Mesothelial cell of epicardium (in vitro differentiated cells): ENCODE measurements around the gene AFF2. TPM values are rescaled to one million over a fixed set of nuclear protein-coding genes. Genes with fewer than 3 reads are reported as not detected.

Experiments
- DNase-seq, 2 experiments: peaks; one replicate each; pipeline ENCODE4 v3.0.0; 2021; ENCODE audit warnings: low spot score in 2 of 2; ENCODE audit not compliant: unreplicated experiment in 2 of 2
- H3K27ac Mint-ChIP-seq: 2 replicates; pipeline ENCODE4 v1.8.0; 2021; ENCODE audit warnings: mixed read lengths
- H3K27me3 Mint-ChIP-seq: 2 replicates; pipeline ENCODE4 v1.8.0; 2021; ENCODE audit warnings: low read depth, mixed read lengths
- H3K36me3 Mint-ChIP-seq: 2 replicates; pipeline ENCODE4 v1.8.0; 2021; ENCODE audit warnings: mixed read lengths
- H3K4me1 Mint-ChIP-seq: 2 replicates; pipeline ENCODE4 v1.8.0; 2021; ENCODE audit warnings: mixed read lengths
- H3K4me3 Mint-ChIP-seq: 2 replicates; pipeline ENCODE4 v1.8.0; 2021; ENCODE audit warnings: mild to moderate bottlenecking, moderate library complexity, mixed read lengths
- H3K9me3 Mint-ChIP-seq: 2 replicates; pipeline ENCODE4 v1.8.0; 2021; ENCODE audit warnings: mixed read lengths
- total RNA-seq: library from RNA; stranded (reverse); gene quantifications from 3 replicates; pipeline ENCODE4 v1.2.1, GENCODE V29; 2021
- TF ChIP-seq, protein P1 (sequence below): fragments of 200-600 bp; sonication (generic); IDR thresholded peaks from one replicate; pipeline ENCODE4 v1.5.0; 2021; ENCODE audit warnings: antibody characterized with exemption; ENCODE audit not compliant: unreplicated experiment

AFF2 gene
- total RNA-seq, 1 donor from 2014 or later: 5.8 TPM

DNA sequence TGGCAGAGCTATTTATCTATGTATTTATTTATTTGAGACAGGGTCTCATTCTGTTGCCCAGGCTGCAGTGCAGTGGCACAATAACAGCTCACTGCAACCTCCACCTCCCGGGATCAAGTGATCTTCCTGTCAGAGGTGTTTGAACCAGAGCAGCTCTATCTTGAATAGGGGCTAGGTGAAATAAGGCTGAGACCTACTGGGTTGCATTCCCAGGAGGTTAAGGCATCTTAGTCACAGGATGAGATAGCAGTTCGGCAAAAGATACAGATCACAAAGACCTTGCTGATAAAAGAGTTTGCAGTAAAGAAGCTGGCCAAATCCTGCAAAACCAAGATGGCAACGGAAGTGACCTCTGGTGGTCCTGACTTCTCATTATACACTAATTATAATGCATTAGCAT, 501.9 kb downstream of the AFF2 start:
- H3K9me3 Mint-ChIP-seq: peaks cover 10% of the 10 kb centered on the region
- DNase-seq: no peak
- H3K27ac Mint-ChIP-seq: no peak overlapping the region
- TF ChIP-seq, protein P1, sequence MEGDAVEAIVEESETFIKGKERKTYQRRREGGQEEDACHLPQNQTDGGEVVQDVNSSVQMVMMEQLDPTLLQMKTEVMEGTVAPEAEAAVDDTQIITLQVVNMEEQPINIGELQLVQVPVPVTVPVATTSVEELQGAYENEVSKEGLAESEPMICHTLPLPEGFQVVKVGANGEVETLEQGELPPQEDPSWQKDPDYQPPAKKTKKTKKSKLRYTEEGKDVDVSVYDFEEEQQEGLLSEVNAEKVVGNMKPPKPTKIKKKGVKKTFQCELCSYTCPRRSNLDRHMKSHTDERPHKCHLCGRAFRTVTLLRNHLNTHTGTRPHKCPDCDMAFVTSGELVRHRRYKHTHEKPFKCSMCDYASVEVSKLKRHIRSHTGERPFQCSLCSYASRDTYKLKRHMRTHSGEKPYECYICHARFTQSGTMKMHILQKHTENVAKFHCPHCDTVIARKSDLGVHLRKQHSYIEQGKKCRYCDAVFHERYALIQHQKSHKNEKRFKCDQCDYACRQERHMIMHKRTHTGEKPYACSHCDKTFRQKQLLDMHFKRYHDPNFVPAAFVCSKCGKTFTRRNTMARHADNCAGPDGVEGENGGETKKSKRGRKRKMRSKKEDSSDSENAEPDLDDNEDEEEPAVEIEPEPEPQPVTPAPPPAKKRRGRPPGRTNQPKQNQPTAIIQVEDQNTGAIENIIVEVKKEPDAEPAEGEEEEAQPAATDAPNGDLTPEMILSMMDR: no peak
- H3K4me1 Mint-ChIP-seq: no peaks in the 10 kb centered on the region
- H3K4me3 Mint-ChIP-seq: no peak overlapping the region
- H3K36me3 Mint-ChIP-seq: no peaks in the 10 kb centered on the region
- peaks cover 3% of the 10 kb centered on the region for H3K27me3 Mint-ChIP-seq

DNA sequence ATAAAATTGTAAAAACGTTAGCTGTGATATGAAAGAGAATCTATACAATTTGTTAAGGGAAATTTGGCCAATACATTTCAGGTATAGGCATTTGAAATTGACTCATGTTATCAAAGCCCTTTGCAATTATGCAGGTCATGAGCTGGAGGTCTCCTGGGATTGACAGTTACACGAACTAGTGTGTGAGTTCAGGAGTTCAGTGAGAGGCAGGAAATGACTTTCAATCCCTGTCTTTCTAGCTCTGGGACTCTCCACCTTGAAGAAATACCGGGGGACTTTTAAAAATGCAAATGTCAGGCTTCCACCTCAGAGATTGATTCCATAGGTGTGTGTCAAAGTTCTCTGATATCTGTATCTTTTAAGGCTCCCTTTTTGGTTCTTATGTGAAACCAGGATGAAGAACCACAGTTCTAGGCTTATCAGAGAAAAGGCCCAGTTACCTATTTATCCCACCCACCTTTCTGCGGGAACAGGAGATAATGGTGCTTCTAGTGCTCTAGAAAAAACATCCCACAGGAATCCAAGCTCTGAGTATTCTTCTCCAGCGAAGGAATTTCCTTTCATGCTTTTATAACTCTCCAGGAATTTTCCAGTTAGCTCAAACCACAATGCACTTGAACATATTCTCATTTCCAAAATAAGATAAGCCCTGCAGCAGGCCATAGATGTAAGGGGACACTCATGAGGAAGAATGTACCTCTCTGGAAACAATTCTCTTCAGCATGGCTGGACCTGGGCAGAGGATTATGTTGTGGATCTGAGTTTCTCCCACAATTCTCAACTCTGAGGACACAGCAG, 503.6 kb downstream of the AFF2 start:
- H3K36me3 Mint-ChIP-seq: no peaks in the 10 kb centered on the region
- peaks cover 11% of the 10 kb centered on the region for H3K9me3 Mint-ChIP-seq
- H3K4me3 Mint-ChIP-seq: no peak overlapping the region
- no peaks in the 10 kb centered on the region for H3K4me1 Mint-ChIP-seq
- no peak overlapping the region for H3K27ac Mint-ChIP-seq
- DNase-seq: no peak
- H3K27me3 Mint-ChIP-seq: peaks cover 3% of the 10 kb centered on the region
- TF ChIP-seq, protein P1: no peak

DNA sequence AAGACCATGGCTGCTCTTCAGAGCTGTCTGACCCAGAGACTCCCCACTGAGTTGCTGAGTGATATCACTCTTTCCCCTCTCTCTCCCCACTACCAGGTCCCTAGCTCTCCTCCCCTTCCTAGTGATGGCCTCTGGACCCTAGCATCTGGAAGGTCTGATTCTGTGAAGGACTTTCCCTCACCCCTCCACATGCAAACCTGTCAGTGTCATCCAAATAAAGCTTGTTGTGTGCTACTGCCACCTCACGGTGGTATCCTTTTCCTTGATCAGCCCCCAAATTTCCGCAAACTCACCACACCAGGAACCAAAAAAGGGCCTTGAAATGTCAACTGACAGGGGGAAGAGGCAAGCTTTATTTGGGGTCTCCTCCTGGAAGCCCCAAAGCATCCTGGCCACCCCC, 504.5 kb downstream of the AFF2 start:
- Mint-ChIP-seq H3K27ac (no peak overlapping the region), H3K4me3 (no peak overlapping the region), H3K27me3 (peaks cover 3% of the 10 kb centered on the region), H3K9me3 (peaks cover 13% of the 10 kb centered on the region), H3K36me3 (no peaks in the 10 kb centered on the region), H3K4me1 (no peaks in the 10 kb centered on the region)
- DNase-seq: no peak
- TF ChIP-seq, protein P1: no peak

DNA sequence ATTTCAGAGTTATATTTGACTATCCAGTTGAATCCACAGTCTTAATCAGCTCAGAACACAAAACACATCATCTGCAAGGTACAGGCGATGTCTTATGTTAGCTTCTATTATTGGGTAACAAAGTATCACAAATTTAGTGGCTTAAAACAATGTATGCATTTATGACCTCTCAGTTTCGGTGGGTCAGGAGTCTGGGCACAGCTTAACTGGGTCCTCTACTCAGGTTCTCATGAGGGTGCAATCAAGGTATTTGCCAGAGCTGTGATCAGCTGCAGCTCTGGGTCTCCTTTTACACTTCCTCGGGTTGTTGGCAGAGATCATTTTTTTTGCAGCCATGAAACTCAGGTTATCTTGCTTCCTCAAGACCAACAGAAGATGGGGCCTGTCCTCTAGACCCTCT, 505.8 kb downstream of the AFF2 start:
- Mint-ChIP-seq H3K27ac (no peak overlapping the region), H3K9me3 (peaks cover 12% of the 10 kb centered on the region), H3K27me3 (peaks cover 3% of the 10 kb centered on the region), H3K4me3 (no peak overlapping the region), H3K36me3 (no peaks in the 10 kb centered on the region), H3K4me1 (peaks cover 3% of the 10 kb centered on the region)
- DNase-seq: no peak
- TF ChIP-seq, protein P1: no peak

DNA sequence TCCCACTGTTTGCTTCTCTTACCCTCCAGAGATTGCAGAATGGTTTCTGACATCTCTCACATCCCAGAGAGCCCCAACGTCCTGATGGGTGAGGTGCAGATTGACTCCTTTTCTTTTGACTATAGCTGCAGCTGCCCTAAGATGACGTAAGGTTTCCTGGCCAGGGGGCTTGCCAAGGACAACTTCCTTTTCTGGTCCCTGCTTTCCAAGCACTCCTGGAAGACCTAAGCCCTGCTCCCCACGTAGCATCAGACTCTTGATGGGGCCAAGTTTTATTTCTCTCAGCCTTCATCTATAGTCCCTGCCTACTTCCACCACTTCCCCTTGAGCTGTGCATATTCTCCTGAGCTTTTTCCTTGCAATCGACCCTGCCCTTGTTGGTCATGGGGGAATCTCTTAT, 507.0 kb downstream of the AFF2 start:
- TF ChIP-seq, protein P1: no peak
- Mint-ChIP-seq H3K9me3 (peaks cover 10% of the 10 kb centered on the region), H3K4me3 (no peak overlapping the region), H3K27ac (no peak overlapping the region), H3K4me1 (peaks cover 3% of the 10 kb centered on the region), H3K36me3 (no peaks in the 10 kb centered on the region), H3K27me3 (peaks cover 10% of the 10 kb centered on the region)
- no peak for DNase-seq
